ENCODE results near the gene TMEM145.

- TF ChIP-seq CTCF (conservative IDR thresholded peaks at IDR 0.05 in 1 of 2, IDR thresholded peaks at IDR 0.05 in 1 of 2; ENCODE audit: low read depth in 1 of 2, low read length in 2 of 2) (no peak), EZH2 (IDR thresholded peaks at IDR 0.05; ENCODE audit: low read length, missing control alignments) (no peak)
Measured at GRCh38 chr19:42277821-42278451, 35.2 kb upstream of the TMEM145 start.

Data from fibroblast of lung (primary cell).